Lung (tissue), 12 donors: Measurements from ENCODE around the gene SLC10A7. TPM values are rescaled to one million over a fixed set of nuclear protein-coding genes. Genes with fewer than 3 reads are reported as not detected.

ENCODE experiments used
- ATAC-seq: fragments of 200-7000 bp; cut with Tn5 transposase; one replicate; pipeline ENCODE4 v1.9.1; 2020; ENCODE audit warnings: moderate number of reproducible peaks; ENCODE audit not compliant: insufficient read depth, low FRiP score
- DNase-seq, 3 donors: peaks; one replicate each; pipeline ENCODE4 v3.0.0-alpha.2; 2013 to 2017
- H3K27ac ChIP-seq, 2 donors: one replicate each; pipeline ENCODE4 v1.5.1; 2013; ENCODE audit warnings: mild to moderate bottlenecking in 2 of 2, moderate library complexity in 2 of 2, control low read depth in 1 of 2, inconsistent platforms in 1 of 2, low read depth in 1 of 2, low read length in 1 of 2
- H3K27me3 ChIP-seq, 3 donors: one replicate each; pipeline ENCODE4 v1.5.1; 2013; ENCODE audit warnings: low read length in 2 of 3; ENCODE audit not compliant: control insufficient read depth in 3 of 3, insufficient read depth in 3 of 3
- H3K36me3 ChIP-seq, 4 donors: one replicate each; pipeline ENCODE4 v1.5.1; 2013; ENCODE audit warnings: low read length in 4 of 4, mild to moderate bottlenecking in 1 of 4, moderate library complexity in 1 of 4; ENCODE audit not compliant: control insufficient read depth in 4 of 4, insufficient read depth in 4 of 4
- H3K4me1 ChIP-seq, 5 donors: one replicate each; pipeline ENCODE4 v1.5.1; 2013; ENCODE audit warnings: low read length in 5 of 5, mild to moderate bottlenecking in 2 of 5, moderate library complexity in 1 of 5; ENCODE audit not compliant: control insufficient read depth in 5 of 5, insufficient read depth in 5 of 5
- H3K4me3 ChIP-seq: one replicate; pipeline ENCODE4 v1.5.1; 2013; ENCODE audit warnings: mild to moderate bottlenecking, control low read depth, moderate library complexity
- H3K9ac ChIP-seq, 2 donors: one replicate each; pipeline ENCODE4 v1.5.1; 2013; ENCODE audit warnings: low read length in 2 of 2, control low read depth in 1 of 2; ENCODE audit not compliant: insufficient read depth in 1 of 2
- H3K9me3 ChIP-seq, 4 donors: one replicate each; pipeline ENCODE4 v1.5.1; 2013; ENCODE audit warnings: low read length in 3 of 4, mild to moderate bottlenecking in 1 of 4, moderate library complexity in 1 of 4; ENCODE audit not compliant: control insufficient read depth in 4 of 4, insufficient read depth in 3 of 4
- CTCF ChIP-seq: IDR thresholded peaks from 2 replicates; pipeline ENCODE4 v1.5.1; 2012; ENCODE audit warnings: mild to moderate bottlenecking; ENCODE audit errors: control extremely low read depth, extremely low read depth
- WGBS, 2 donors: extraction: QIAGEN DNeasy Blood & Tissue Kit; methylation state at CpG; one replicate each; pipeline ENCODE4 v1.1.7; 2013; 5-methylcytosine and 5-hydroxymethylcytosine counted together
- polyA plus RNA-seq, 2 donors: library from polyadenylated mRNA; stranded (reverse); fragments of 200-250 nt; gene quantifications; one replicate each; pipeline ENCODE4 v1.2.1, GENCODE V29; 2013
- total RNA-seq, 2 donors: library from RNA; depleted of rRNA in 1 of 2; stranded (reverse); fragments of >200 nt in 1 of 2; gene quantifications; one replicate each; pipeline ENCODE4 v1.2.1, GENCODE V29; 2014 to 2021
- donor health status: control.
- donor health status: control.
- donor health status: Bipolar disorder and iron deficiency.
- donor health status: healthy.
- donor health status: DM: yes; HTN: yes; CAD: no.

Gene SLC10A7
- total and polyA plus RNA-seq, 4 donors: 3.2 to 33.4 (median 13.3) TPM

DNA sequence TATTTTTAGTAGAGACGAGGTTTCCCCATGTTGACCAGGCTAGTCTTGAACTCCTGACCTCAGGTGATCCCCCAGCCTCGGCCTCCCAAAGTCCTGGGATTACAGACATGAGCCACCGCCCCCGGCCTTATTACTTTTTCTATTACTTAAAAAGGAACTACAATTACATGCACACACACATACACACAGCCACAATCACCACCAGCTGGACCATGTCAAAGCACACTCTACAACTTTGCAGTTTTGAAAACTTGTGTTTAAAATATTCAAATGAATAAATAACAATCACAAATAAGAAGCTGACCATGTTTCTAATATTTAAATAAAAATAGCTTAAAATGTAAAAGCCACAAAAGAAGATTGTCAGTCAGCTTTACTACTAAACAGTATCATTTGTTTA is 23.4 kb downstream of the SLC10A7 start:
- Histone ChIP-seq H3K27ac (no peak overlapping the region), H3K36me3 (peaks cover 3 to 11% (median 6%) of the 10 kb centered on the region in 4 donors), H3K9me3 (no peaks in the 10 kb centered on the region), H3K9ac (no peak overlapping the region), H3K27me3 (no peaks in the 10 kb centered on the region), H3K4me3 (no peak overlapping the region), H3K4me1 (peaks cover 0 to 5% (median 0%) of the 10 kb centered on the region in 5 donors)
- TF ChIP-seq CTCF: no peak
- DNase-seq (peak; percentile 63 to 91 (median 81)), ATAC-seq (no peak)
- WGBS, 2 donors: 84 to 94% methylated on average over 4 of the region's 4 CpGs

DNA sequence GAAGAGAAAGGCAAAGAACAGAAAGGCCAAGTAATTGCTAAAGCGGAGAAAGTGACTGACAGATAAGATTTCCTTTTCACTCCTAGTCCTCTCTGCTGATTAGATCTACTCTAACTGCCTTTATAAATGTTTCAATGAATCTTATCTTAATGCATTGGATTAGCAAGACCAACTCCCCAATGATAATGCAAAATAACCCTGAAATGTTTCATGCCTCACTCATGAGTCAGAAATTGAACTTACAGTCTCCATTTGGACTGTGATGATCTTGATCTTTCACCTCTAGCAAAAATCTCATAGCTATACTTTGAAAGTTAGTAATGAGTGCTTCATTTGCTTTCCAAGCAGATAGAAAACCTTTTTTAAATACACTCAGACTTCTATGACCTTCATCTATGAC is 26.5 kb downstream of the SLC10A7 start:
- Histone ChIP-seq H3K4me1 (peaks cover 0 to 6% (median 0%) of the 10 kb centered on the region in 5 donors), H3K9ac (no peak overlapping the region), H3K36me3 (peaks cover 0 to 3% (median under 1%) of the 10 kb centered on the region in 4 donors), H3K4me3 (no peak overlapping the region), H3K27ac (no peak overlapping the region), H3K27me3 (no peaks in the 10 kb centered on the region), H3K9me3 (no peaks in the 10 kb centered on the region)
- 94 to 97% methylated on average over 1 of the region's 1 CpG for WGBS, 2 donors
- no peak for DNase-seq
- no peak for ATAC-seq
- no peak for TF ChIP-seq CTCF

DNA sequence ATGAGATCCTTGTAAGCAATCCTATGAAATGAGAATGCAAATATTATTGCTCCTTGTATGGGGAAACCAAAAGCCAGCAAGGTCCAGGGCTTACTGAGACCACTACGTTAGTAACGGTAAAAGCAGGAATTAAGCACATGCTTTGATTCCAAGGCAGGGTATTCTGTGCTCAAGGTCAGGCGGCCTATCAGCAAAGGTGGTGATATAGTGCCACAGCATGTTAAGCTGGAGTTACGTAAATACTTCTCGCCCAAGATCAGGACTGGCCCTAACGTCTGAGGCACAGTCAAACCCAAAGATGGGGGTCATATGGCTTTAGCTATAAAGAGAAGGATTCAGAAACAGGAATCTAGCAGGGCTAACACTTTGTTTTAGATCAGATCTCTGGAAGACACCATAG is 27.6 kb downstream of the SLC10A7 start:
- no peak for DNase-seq
- Histone ChIP-seq H3K27ac (no peak overlapping the region), H3K36me3 (peaks cover 0 to 2% (median under 1%) of the 10 kb centered on the region in 4 donors), H3K9me3 (no peaks in the 10 kb centered on the region), H3K27me3 (no peaks in the 10 kb centered on the region), H3K9ac (no peak overlapping the region), H3K4me1 (peaks cover 0 to 6% (median 0%) of the 10 kb centered on the region in 5 donors), H3K4me3 (no peak overlapping the region)
- 96 to 97% methylated on average over 6 of the region's 6 CpGs for WGBS, 2 donors
- no peak for ATAC-seq
- no peak for TF ChIP-seq CTCF

DNA sequence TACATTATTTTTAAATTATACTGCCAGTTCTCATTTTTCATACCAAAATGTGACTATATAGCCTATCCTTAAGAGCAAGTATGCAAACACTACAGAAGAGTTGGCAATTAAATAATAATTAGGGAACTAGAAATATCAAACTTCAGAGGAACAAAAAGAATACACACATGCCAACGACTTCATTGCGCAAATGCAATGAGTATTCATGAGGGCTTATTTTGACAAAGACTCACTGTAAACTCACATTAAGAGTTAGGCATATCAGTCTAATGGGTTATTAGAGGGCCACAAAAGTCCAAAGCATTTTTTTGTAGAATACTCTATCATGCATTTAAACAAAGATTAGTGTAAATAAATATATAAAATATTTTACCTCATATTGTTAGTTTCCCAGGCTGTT is 31.6 kb downstream of the SLC10A7 start:
- H3K4me3 ChIP-seq: no peak overlapping the region
- peak in 1 of 3 donors; percentile 25 for DNase-seq
- peaks cover 0 to 9% (median 0%) of the 10 kb centered on the region in 5 donors for H3K4me1 ChIP-seq
- TF ChIP-seq CTCF: no peak
- H3K27ac ChIP-seq: no peak overlapping the region
- H3K27me3 ChIP-seq: no peaks in the 10 kb centered on the region
- ATAC-seq: no peak
- H3K9ac ChIP-seq: no peak overlapping the region
- 66 to 70% methylated on average over 2 of the region's 2 CpGs for WGBS, 2 donors
- no peaks in the 10 kb centered on the region for H3K9me3 ChIP-seq
- peaks cover 1 to 7% (median 3%) of the 10 kb centered on the region in 4 donors for H3K36me3 ChIP-seq
